ENCODE results near the gene CEP41.

GRCh38 chr7:130359276-130359857, 81.4 kb downstream of the CEP41 start:
- no peak for TF ChIP-seq MED1 (CRISPR knock-in tag; IDR thresholded peaks at IDR 0.05)
- no peak for TF ChIP-seq NFATC3 (CRISPR knock-in tag; IDR thresholded peaks at IDR 0.05)
- TF ChIP-seq ZBTB40 (IDR thresholded peaks at IDR 0.05), result no peak
- TF ChIP-seq ZBTB40 (CRISPR knock-in tag; IDR thresholded peaks at IDR 0.05), result no peak
- TF ChIP-seq SCMH1 (CRISPR knock-in tag; IDR thresholded peaks at IDR 0.05; ENCODE audit: borderline replicate concordance), result no peak
- no peak for TF ChIP-seq CTCF (CRISPR knock-in tag; IDR thresholded peaks at IDR 0.05)
- no peak for TF ChIP-seq SIX1 (CRISPR knock-in tag; IDR thresholded peaks at IDR 0.05; ENCODE audit: borderline replicate concordance)

Measured in HepG2 (cell line).